Mucosa of rectum (tissue), 2 donors: ENCODE data around the gene OPA1.
A peak's percentile ranks its signal among the peaks of the same experiment; 100 is the strongest.

ENCODE experiments used
- H3K27ac ChIP-seq, 2 donors: one replicate each; pipeline ENCODE4 v1.7.0; 2013; ENCODE audit warnings: inconsistent platforms in 2 of 2, low read depth in 2 of 2, low read length in 2 of 2
- H3K27me3 ChIP-seq, 2 donors: one replicate each; pipeline ENCODE4 v1.7.0; 2013; ENCODE audit warnings: low read length in 2 of 2; ENCODE audit not compliant: control insufficient read depth in 2 of 2, insufficient read depth in 2 of 2
- H3K36me3 ChIP-seq, 2 donors: one replicate each; pipeline ENCODE4 v1.7.0; 2013; ENCODE audit warnings: low read length in 2 of 2; ENCODE audit not compliant: control insufficient read depth in 2 of 2, insufficient read depth in 2 of 2
- H3K4me1 ChIP-seq, 2 donors: one replicate each; pipeline ENCODE4 v1.7.0; 2013; ENCODE audit warnings: low read length in 2 of 2, mild to moderate bottlenecking in 1 of 2; ENCODE audit not compliant: control insufficient read depth in 2 of 2, insufficient read depth in 2 of 2
- H3K4me3 ChIP-seq, 2 donors: one replicate each; pipeline ENCODE4 v1.7.0; 2013; ENCODE audit warnings: low read length in 2 of 2
- H3K9ac ChIP-seq, 2 donors: one replicate each; pipeline ENCODE4 v1.7.0; 2013; ENCODE audit warnings: low read length in 2 of 2, low read depth in 1 of 2, mild to moderate bottlenecking in 1 of 2
- H3K9me3 ChIP-seq, 2 donors: one replicate each; pipeline ENCODE4 v1.7.0; 2013; ENCODE audit warnings: low read length in 2 of 2; ENCODE audit not compliant: control insufficient read depth in 2 of 2
- donor health status: healthy.
- donor health status: Normal muscosa, but diverticular disease.

The OPA1 gene

GRCh38 chr3:193744048-193744821 lies 151.2 kb downstream of the OPA1 start:
- peak overlapping the region in 1 of 2 donors; percentile 39 for H3K4me3 ChIP-seq
- H3K9ac ChIP-seq = no peak overlapping the region
- no peaks in the 10 kb centered on the region for H3K36me3 ChIP-seq
- H3K9me3 ChIP-seq = no peaks in the 10 kb centered on the region
- H3K4me1 ChIP-seq = peaks cover 0 to 3% of the 10 kb centered on the region in 2 donors
- H3K27ac ChIP-seq = no peak overlapping the region
- no peaks in the 10 kb centered on the region for H3K27me3 ChIP-seq

- no peak overlapping the region for H3K9ac ChIP-seq
- no peak overlapping the region for H3K4me3 ChIP-seq
These were observed 152.0 kb downstream of the OPA1 start for GRCh38 chr3:193744822-193745684.

GRCh38 chr3:193746832-193747231 lies 153.8 kb downstream of the OPA1 start:
- Histone ChIP-seq H3K9me3 (no peaks in the 10 kb centered on the region), H3K27me3 (no peaks in the 10 kb centered on the region), H3K27ac (no peak overlapping the region), H3K9ac (no peak overlapping the region), H3K36me3 (no peaks in the 10 kb centered on the region), H3K4me1 (peaks cover 0 to 3% of the 10 kb centered on the region in 2 donors), H3K4me3 (no peak overlapping the region)

More at GRCh38 chr3:193744822-193745684, 152.0 kb downstream of the OPA1 start:
- no peaks in the 10 kb centered on the region for H3K27me3 ChIP-seq
- H3K27ac ChIP-seq = no peak overlapping the region
- peaks cover 0 to 3% of the 10 kb centered on the region in 2 donors for H3K4me1 ChIP-seq
- H3K36me3 ChIP-seq = no peaks in the 10 kb centered on the region
- no peaks in the 10 kb centered on the region for H3K9me3 ChIP-seq
